Fibroblast of lung (primary cell): ENCODE measurements around the gene CELF3. TPM values are rescaled to one million over a fixed set of nuclear protein-coding genes. Genes with fewer than 3 reads are reported as not detected.

Experiments used
- DNase-seq, 2 donors: peaks; one replicate each; pipeline versions ENCODE4 v3.0.0 to v3.0.0-alpha.2; 2010; ENCODE audit warnings: low read depth in 2 of 2
- H2AFZ ChIP-seq: 2 replicates; pipeline ENCODE4 v1.5.1; 2012; ENCODE audit warnings: low read length, control low read depth, inconsistent platforms
- H3K27ac ChIP-seq: 2 replicates; pipeline ENCODE4 v1.5.1; 2011; ENCODE audit warnings: low read length, control low read depth; ENCODE audit not compliant: insufficient read depth
- H3K27me3 ChIP-seq: 2 replicates; pipeline ENCODE4 v1.5.1; 2011; ENCODE audit warnings: mild to moderate bottlenecking, low read length; ENCODE audit not compliant: control insufficient read depth, insufficient read depth
- H3K36me3 ChIP-seq: 2 replicates; pipeline ENCODE4 v1.5.1; 2011; ENCODE audit warnings: low read length; ENCODE audit not compliant: control insufficient read depth, insufficient read depth
- H3K4me1 ChIP-seq: 2 replicates; pipeline ENCODE4 v1.5.1; 2011; ENCODE audit warnings: low read length; ENCODE audit not compliant: control insufficient read depth, insufficient read depth; ENCODE audit errors: extremely low read depth
- H3K4me2 ChIP-seq: 2 replicates; pipeline ENCODE4 v1.5.1; 2011; ENCODE audit warnings: low read length, control low read depth; ENCODE audit not compliant: insufficient read depth; ENCODE audit errors: extremely low read depth
- H3K4me3 ChIP-seq, 4 experiments: fragments of 200-600 bp in 1 of 4; sonication (generic) in 1 of 4; replicated peaks in 1 of 4; 2 replicates each; pipeline ENCODE4 v1.5.1; 2011 to 2016; ENCODE audit warnings: low read length in 4 of 4, low read depth in 3 of 4, mild to moderate bottlenecking in 3 of 4, control low read depth in 2 of 4, inconsistent platforms in 1 of 4, mixed read lengths in 1 of 4; ENCODE audit not compliant: insufficient read depth in 1 of 4; ENCODE audit errors: control extremely low read depth in 1 of 4
- H3K79me2 ChIP-seq: 2 replicates; pipeline ENCODE4 v1.5.1; 2012; ENCODE audit warnings: mild to moderate bottlenecking, low read length, inconsistent platforms; ENCODE audit not compliant: control insufficient read depth, insufficient read depth
- H3K9ac ChIP-seq: 2 replicates; pipeline ENCODE4 v1.5.1; 2011; ENCODE audit warnings: mild to moderate bottlenecking, low read length, control low read depth; ENCODE audit not compliant: insufficient read depth
- H3K9me3 ChIP-seq: 2 replicates; pipeline ENCODE4 v1.5.1; 2012; ENCODE audit warnings: low read depth, low read length; ENCODE audit not compliant: control insufficient read depth, insufficient read depth
- H4K20me1 ChIP-seq: 2 replicates; pipeline ENCODE4 v1.5.1; 2011; ENCODE audit warnings: low read length; ENCODE audit not compliant: control insufficient read depth, insufficient read depth; ENCODE audit errors: extremely low read depth
- CTCF ChIP-seq, 2 donors: IDR thresholded peaks in 1 of 2; conservative IDR thresholded peaks in 1 of 2; 1 replicate in 1 of 2; 2 replicates in 1 of 2; pipeline ENCODE4 v1.5.1; 2011 to 2012; ENCODE audit warnings: low read length in 2 of 2, control low read depth in 1 of 2, inconsistent platforms in 1 of 2, low read depth in 1 of 2, mild to moderate bottlenecking in 1 of 2
- EZH2 ChIP-seq: IDR thresholded peaks from 2 replicates; pipeline ENCODE4 v1.5.1; 2012; ENCODE audit warnings: low read length, control low read depth, mild to moderate bottlenecking; ENCODE audit errors: missing control alignments
- polyA plus RNA-seq, 2 donors: library from polyadenylated mRNA; depleted of rRNA in 1 of 2; stranded (reverse) in 1 of 2; unstranded in 1 of 2; fragments of >200 nt; gene quantifications; 2 replicates each; pipeline ENCODE4 v1.2.1, GENCODE V29; 2011 to 2012; ENCODE audit warnings: missing spikeins in 1 of 2
- total RNA-seq: library from RNA; depleted of rRNA; stranded (reverse); fragments of >200 nt; gene quantifications from 2 replicates; pipeline ENCODE4 v1.2.1, GENCODE V29; 2014

CELF3 gene
- total and polyA plus RNA-seq, 2 donors (not counting 1 experiment from before 2014, with no cell fraction given) = not detected

GRCh38 chr1:151710187-151710840 is 6.3 kb downstream of the CELF3 start:
- no peak overlapping the region for H3K4me2 ChIP-seq

GRCh38 chr1:151708891-151709290 is 7.7 kb downstream of the CELF3 start:
- no peaks in the 10 kb centered on the region for H3K9me3 ChIP-seq
- no peak overlapping the region for H2AFZ ChIP-seq
- TF ChIP-seq CTCF (conservative IDR thresholded peaks at IDR 0.05 in 1 of 2, IDR thresholded peaks at IDR 0.05 in 1 of 2; ENCODE audit: low read depth in 1 of 2, low read length in 2 of 2) (no peak), EZH2 (no peak)
- no peaks in the 10 kb centered on the region for H3K4me1 ChIP-seq
- H3K36me3 ChIP-seq = no peaks in the 10 kb centered on the region
- no peaks in the 10 kb centered on the region for H4K20me1 ChIP-seq
- no peak overlapping the region for H3K27ac ChIP-seq
- no peak overlapping the region for H3K9ac ChIP-seq
- DNase-seq = no peak
- H3K4me2 ChIP-seq = no peak overlapping the region
- peaks cover 2% of the 10 kb centered on the region for H3K27me3 ChIP-seq
- H3K79me2 ChIP-seq = no peaks in the 10 kb centered on the region
- H3K4me3 ChIP-seq = no peak overlapping the region

More at GRCh38 chr1:151710187-151710840, 6.3 kb downstream of the CELF3 start:
- H3K36me3 ChIP-seq = no peaks in the 10 kb centered on the region
- peak; percentile 24 to 59 for DNase-seq
- H3K27me3 ChIP-seq = peaks cover 12% of the 10 kb centered on the region
- no peaks in the 10 kb centered on the region for H4K20me1 ChIP-seq
- H3K4me1 ChIP-seq = no peaks in the 10 kb centered on the region
- no peak overlapping the region for H3K9ac ChIP-seq
- no peaks in the 10 kb centered on the region for H3K9me3 ChIP-seq
- H3K27ac ChIP-seq = no peak overlapping the region
- no peak for TF ChIP-seq EZH2
- no peak for TF ChIP-seq CTCF (conservative IDR thresholded peaks at IDR 0.05 in 1 of 2, IDR thresholded peaks at IDR 0.05 in 1 of 2; ENCODE audit: low read depth in 1 of 2, low read length in 2 of 2)
- H3K4me3 ChIP-seq = no peak overlapping the region
- H3K79me2 ChIP-seq = no peaks in the 10 kb centered on the region
- no peak overlapping the region for H2AFZ ChIP-seq

- no peak for DNase-seq
- Histone ChIP-seq H3K79me2 (no peaks in the 10 kb centered on the region), H4K20me1 (no peaks in the 10 kb centered on the region), H3K36me3 (no peaks in the 10 kb centered on the region), H3K4me2 (no peak overlapping the region), H2AFZ (no peak overlapping the region), H3K9me3 (no peaks in the 10 kb centered on the region), H3K27ac (no peak overlapping the region), H3K4me1 (no peaks in the 10 kb centered on the region), H3K4me3 (no peak overlapping the region), H3K9ac (no peak overlapping the region), H3K27me3 (no peaks in the 10 kb centered on the region)
- TF ChIP-seq CTCF (conservative IDR thresholded peaks at IDR 0.05 in 1 of 2, IDR thresholded peaks at IDR 0.05 in 1 of 2; ENCODE audit: low read depth in 1 of 2, low read length in 2 of 2) = no peak
- TF ChIP-seq EZH2 = no peak
Measured at GRCh38 chr1:151707541-151708065, 9.0 kb downstream of the CELF3 start.
